BLaER1 (cell line): ENCODE results near the gene HDAC8.
"Not testable (repeated sequence)": the region's sequence is repeated elsewhere in the genome, so short reads cannot be mapped to it uniquely, and the experiment has no call there.

Experiments used
- H3K27ac ChIP-seq: shearing (Covaris generic); formaldehyde crosslinking; 2 replicates; pipeline ENCODE4 v1.8.1; 2022
- H3K27me3 ChIP-seq: shearing (Covaris generic); formaldehyde crosslinking; 2 replicates; pipeline ENCODE4 v1.8.1; 2022
- H3K36me3 ChIP-seq: shearing (Covaris generic); formaldehyde crosslinking; 2 replicates; pipeline ENCODE4 v1.8.1; 2022
- H3K4me1 ChIP-seq: shearing (Covaris generic); formaldehyde crosslinking; 2 replicates; pipeline ENCODE4 v1.8.1; 2022
- H3K4me2 ChIP-seq: shearing (Covaris generic); formaldehyde crosslinking; 2 replicates; pipeline ENCODE4 v1.8.1; 2022
- H3K4me3 ChIP-seq: shearing (Covaris generic); formaldehyde crosslinking; 2 replicates; pipeline ENCODE4 v1.8.1; 2022
- H3K9ac ChIP-seq: shearing (Covaris generic); formaldehyde crosslinking; 2 replicates; pipeline ENCODE4 v1.8.1; 2022
- H3K9me3 ChIP-seq: shearing (Covaris generic); formaldehyde crosslinking; 2 replicates; pipeline ENCODE4 v1.8.1; 2022
- H4K20me1 ChIP-seq: shearing (Covaris generic); formaldehyde crosslinking; 2 replicates; pipeline ENCODE4 v1.8.1; 2022
- Cebpa-rat ChIP-seq: shearing (Covaris generic); IDR thresholded peaks from 2 replicates; pipeline ENCODE4 v1.8.1; 2022

Gene HDAC8

GRCh38 chrX:72347366-72347765 is 225.3 kb downstream of the HDAC8 start:
- H3K9me3 ChIP-seq, result no peaks in the 10 kb centered on the region
- no peak overlapping the region for H3K9ac ChIP-seq
- no peak overlapping the region for H3K27ac ChIP-seq
- H3K27me3 ChIP-seq, result peaks cover 78% of the 10 kb centered on the region
- no peak overlapping the region for H3K4me3 ChIP-seq
- no peaks in the 10 kb centered on the region for H4K20me1 ChIP-seq
- TF ChIP-seq Cebpa-rat, result no peak
- no peak overlapping the region for H3K4me2 ChIP-seq
- peaks cover 51% of the 10 kb centered on the region for H3K36me3 ChIP-seq
- no peaks in the 10 kb centered on the region for H3K4me1 ChIP-seq

- no peak overlapping the region for H3K4me2 ChIP-seq
- H3K4me1 ChIP-seq, result no peaks in the 10 kb centered on the region
- H3K4me3 ChIP-seq, result no peak overlapping the region
- peaks cover 74% of the 10 kb centered on the region for H3K27me3 ChIP-seq
- no peak for TF ChIP-seq Cebpa-rat
- H3K27ac ChIP-seq, result no peak overlapping the region
- no peak overlapping the region for H3K9ac ChIP-seq
- H3K36me3 ChIP-seq, result peaks cover 52% of the 10 kb centered on the region
- no peaks in the 10 kb centered on the region for H4K20me1 ChIP-seq
- H3K9me3 ChIP-seq, result no peaks in the 10 kb centered on the region
Measured at GRCh38 chrX:72346302-72346949, 226.2 kb downstream of the HDAC8 start.

GRCh38 chrX:72340626-72341025 is 232.0 kb downstream of the HDAC8 start:
- 0 out of 2 replicates have a peak, but pooled peaks cover 20% of the 10 kb centered on the region for H3K36me3 ChIP-seq
- H3K9me3 ChIP-seq, result no peaks in the 10 kb centered on the region
- no peak for TF ChIP-seq Cebpa-rat
- no peak overlapping the region for H3K4me3 ChIP-seq
- H3K27ac ChIP-seq, result no peak overlapping the region
- H3K4me2 ChIP-seq, result no peak overlapping the region
- H3K9ac ChIP-seq, result no peak overlapping the region
- peaks cover 53% of the 10 kb centered on the region for H3K27me3 ChIP-seq
- no peaks in the 10 kb centered on the region for H4K20me1 ChIP-seq
- no peaks in the 10 kb centered on the region for H3K4me1 ChIP-seq

DNA sequence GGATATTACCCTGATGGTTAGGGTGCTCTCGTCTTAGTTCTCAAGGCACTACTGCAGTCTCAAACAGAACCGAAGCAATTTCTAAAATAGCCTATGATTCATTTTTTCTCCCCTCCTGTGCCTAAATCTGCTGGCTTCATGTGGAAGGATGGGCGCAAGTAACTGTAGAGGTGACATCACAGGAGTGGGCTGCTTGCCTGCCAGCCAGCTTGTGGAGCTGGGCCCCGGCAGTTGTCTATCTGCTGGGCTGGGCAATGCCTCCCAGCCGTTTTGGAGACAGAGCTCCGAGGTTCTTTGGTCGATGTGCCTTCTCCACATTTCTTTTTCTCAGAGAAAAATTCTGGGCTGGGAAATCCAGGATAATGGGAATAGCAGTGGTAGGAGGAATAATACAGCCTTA is 232.6 kb downstream of the HDAC8 start:
- H3K4me3 ChIP-seq, result no peak overlapping the region
- H3K27me3 ChIP-seq, result peaks cover 51% of the 10 kb centered on the region
- no peak overlapping the region for H3K4me2 ChIP-seq
- H3K4me1 ChIP-seq, result no peaks in the 10 kb centered on the region
- no peak overlapping the region for H3K9ac ChIP-seq
- 0 out of 2 replicates have a peak, but pooled peaks cover 20% of the 10 kb centered on the region for H3K36me3 ChIP-seq
- no peaks in the 10 kb centered on the region for H4K20me1 ChIP-seq
- TF ChIP-seq Cebpa-rat, result no peak
- no peak overlapping the region for H3K27ac ChIP-seq
- H3K9me3 ChIP-seq, result no peaks in the 10 kb centered on the region

DNA sequence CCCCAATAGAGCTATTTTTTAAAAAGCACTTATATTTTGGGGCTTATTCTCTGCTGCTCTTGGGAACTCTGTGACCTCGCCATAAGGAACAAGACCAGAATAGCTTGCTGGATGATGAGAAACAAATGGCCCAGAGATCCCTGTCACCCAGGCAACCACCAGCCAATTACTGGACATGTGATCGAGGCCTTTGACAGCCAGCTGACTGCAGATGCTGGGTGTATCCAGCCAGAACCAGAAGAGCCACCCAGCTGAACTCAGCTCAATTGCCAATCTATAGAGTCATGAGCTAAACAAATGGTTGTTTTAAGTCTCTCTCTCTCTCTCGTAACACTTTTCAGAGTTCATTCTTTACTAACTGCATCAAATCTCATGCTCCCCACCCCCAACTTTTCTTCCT is 242.5 kb downstream of the HDAC8 start:
- Histone ChIP-seq H3K27ac (no peak overlapping the region), H3K4me2 (no peak overlapping the region), H3K9ac (no peak overlapping the region), H3K4me1 (no peaks in the 10 kb centered on the region), H3K27me3 (peaks cover 27% of the 10 kb centered on the region; the same call in 1 of the 2 replicates), H4K20me1 (no peaks in the 10 kb centered on the region), H3K36me3 (no peaks in the 10 kb centered on the region; the same call in 1 of the 2 replicates), H3K4me3 (no peak overlapping the region), H3K9me3 (peaks cover 11% of the 10 kb centered on the region; the same call in 1 of the 2 replicates)
- TF ChIP-seq Cebpa-rat, result no peak

DNA sequence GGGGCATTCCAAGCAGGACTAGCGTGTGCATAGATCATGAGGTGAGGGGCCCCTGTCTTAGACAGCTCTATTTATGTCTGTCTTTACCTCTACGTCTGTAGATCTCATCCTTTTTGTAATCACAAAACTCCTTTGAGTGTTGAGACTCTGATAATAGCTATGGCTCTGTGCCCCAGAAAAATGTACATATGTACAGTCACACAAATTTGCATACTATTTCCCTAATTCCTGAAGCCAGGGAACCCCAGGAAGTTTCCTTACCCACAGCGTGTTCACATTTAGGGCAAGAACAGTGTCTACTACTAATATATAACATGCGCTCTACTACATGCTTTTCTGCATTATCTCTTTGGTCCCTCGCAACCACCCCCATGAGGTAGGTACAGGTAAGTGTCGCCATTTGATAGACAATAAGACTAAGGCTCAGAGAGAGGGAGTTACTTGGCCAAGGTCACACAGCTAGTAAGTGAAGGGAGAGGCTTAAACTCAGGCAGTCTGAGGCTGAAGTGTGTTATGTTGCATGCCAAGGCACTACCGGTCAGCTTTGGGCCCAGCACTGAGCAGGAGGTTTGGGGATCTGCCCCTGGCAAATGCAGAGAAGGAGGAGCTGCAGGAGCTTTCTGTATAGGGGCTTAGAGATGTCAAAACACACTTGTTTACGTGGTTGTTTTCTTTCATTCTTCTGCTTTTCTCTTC is 245.9 kb downstream of the HDAC8 start:
- H3K9ac ChIP-seq, result no peak overlapping the region
- H3K27ac ChIP-seq, result no peak overlapping the region
- H3K9me3 ChIP-seq, result peaks cover 11% of the 10 kb centered on the region; the same call in 1 of the 2 replicates
- no peaks in the 10 kb centered on the region for H4K20me1 ChIP-seq
- H3K4me3 ChIP-seq, result no peak overlapping the region
- no peaks in the 10 kb centered on the region for H3K4me1 ChIP-seq
- H3K27me3 ChIP-seq, result peaks cover 23% of the 10 kb centered on the region; the same call in 1 of the 2 replicates
- no peaks in the 10 kb centered on the region; the same call in 1 of the 2 replicates for H3K36me3 ChIP-seq
- TF ChIP-seq Cebpa-rat, result no peak
- no peak overlapping the region for H3K4me2 ChIP-seq

GRCh38 chrX:72319651-72320050 is 253.0 kb downstream of the HDAC8 start:
- H3K4me2 ChIP-seq, H3K27ac ChIP-seq, H4K20me1 ChIP-seq, H3K27me3 ChIP-seq, H3K4me3 ChIP-seq, H3K9ac ChIP-seq, H3K9me3 ChIP-seq, H3K36me3 ChIP-seq, H3K4me1 ChIP-seq: not testable (repeated sequence)

DNA sequence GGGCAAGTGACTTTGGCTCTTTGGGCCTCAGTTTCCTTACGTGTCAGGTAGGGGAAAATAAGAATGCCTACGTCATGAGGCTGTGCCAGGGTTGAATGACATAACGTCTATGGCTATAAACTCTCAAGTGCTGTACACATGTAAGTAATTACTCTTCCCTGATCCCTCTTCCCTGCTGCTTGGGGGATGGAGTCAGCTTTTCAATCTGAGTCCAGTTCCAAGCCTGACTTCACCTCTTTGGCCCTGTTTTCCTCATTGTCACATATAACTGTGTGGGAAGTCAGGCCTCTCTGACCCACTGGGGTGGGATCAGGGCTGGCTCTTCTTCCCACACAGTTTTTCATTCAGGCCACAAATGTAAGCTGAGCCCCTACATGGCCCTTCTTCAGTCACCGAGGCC is 255.5 kb downstream of the HDAC8 start:
- Histone ChIP-seq H3K9ac (no peak overlapping the region), H3K9me3 (no peaks in the 10 kb centered on the region), H3K27me3 (no peaks in the 10 kb centered on the region), H3K4me3 (no peak overlapping the region), H3K4me2 (no peak overlapping the region), H4K20me1 (no peaks in the 10 kb centered on the region; the same call in 1 of the 2 replicates), H3K4me1 (no peaks in the 10 kb centered on the region), H3K27ac (no peak overlapping the region), H3K36me3 (no peaks in the 10 kb centered on the region)
- no peak for TF ChIP-seq Cebpa-rat

GRCh38 chrX:72316408-72317110 is 256.1 kb downstream of the HDAC8 start:
- H3K9me3 ChIP-seq, result no peaks in the 10 kb centered on the region
- H4K20me1 ChIP-seq, result no peaks in the 10 kb centered on the region; the same call in 1 of the 2 replicates
- H3K36me3 ChIP-seq, result no peaks in the 10 kb centered on the region
- no peak overlapping the region for H3K27ac ChIP-seq
- no peak for TF ChIP-seq Cebpa-rat
- no peak overlapping the region for H3K4me3 ChIP-seq
- H3K4me1 ChIP-seq, result no peaks in the 10 kb centered on the region
- H3K27me3 ChIP-seq, result no peaks in the 10 kb centered on the region
- no peak overlapping the region for H3K9ac ChIP-seq
- no peak overlapping the region for H3K4me2 ChIP-seq

DNA sequence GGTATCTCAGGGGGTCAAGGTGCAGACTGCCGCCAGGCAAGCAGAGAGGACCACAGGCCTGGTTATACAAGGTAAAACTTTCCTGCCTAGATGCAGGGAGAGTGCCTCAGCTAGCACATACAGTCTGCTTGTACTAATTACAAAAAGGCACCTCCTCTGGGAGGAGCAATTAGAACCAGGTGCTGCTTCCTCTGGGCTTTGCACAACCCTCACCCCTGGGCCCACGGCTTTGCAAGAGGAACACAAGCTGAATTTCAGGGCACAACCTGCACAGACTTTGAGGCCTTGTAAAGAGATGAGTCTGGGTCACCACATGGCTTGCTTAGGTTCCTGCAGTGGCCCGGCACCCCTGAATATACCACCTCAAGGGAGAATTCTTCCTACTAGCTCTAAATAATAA is 257.8 kb downstream of the HDAC8 start:
- Histone ChIP-seq H3K9ac (no peak overlapping the region), H3K9me3 (no peaks in the 10 kb centered on the region), H3K36me3 (no peaks in the 10 kb centered on the region), H3K4me3 (no peak overlapping the region), H3K4me1 (no peaks in the 10 kb centered on the region), H3K27ac (no peak overlapping the region), H3K27me3 (peaks cover 6% of the 10 kb centered on the region), H3K4me2 (no peak overlapping the region), H4K20me1 (no peaks in the 10 kb centered on the region; the same call in 1 of the 2 replicates)
- TF ChIP-seq Cebpa-rat, result no peak
